GM12878 (cell line): ENCODE results near the gene SCARF1. TPM values are rescaled to one million over a fixed set of nuclear protein-coding genes. Genes with fewer than 3 reads are reported as not detected.

ENCODE experiments used
- ATAC-seq: fragments of 200-7000 bp; cut with Tn5 transposase; 3 replicates; pipeline ENCODE4 v1.9.1; 2020; ENCODE audit warnings: mild to moderate bottlenecking, moderate library complexity
- BruUV-seq: library from RNA; stranded (reverse); fragments of 400-500 nt; replicated peaks from 2 replicates; lab custom pipeline; 2021; lab: Mats Ljungman, UMichigan
- CTCF ChIA-PET: fragments of 300-600 bp; sonication (Branson Sonifier 250); formaldehyde crosslinking; extraction: SDS; loops from one replicate; lab custom pipeline; 2021; ENCODE audit warnings: inconsistent platforms; lab: Yijun Ruan, JAX
- POLR2A ChIA-PET: fragments of 350-600 bp; formaldehyde crosslinking; extraction: SDS; loops from one replicate; lab custom pipeline; 2021; ENCODE audit warnings: inconsistent platforms; lab: Charles Lee
- RAD21 ChIA-PET: fragments of 300-600 bp; sonication (Branson Sonifier 250); formaldehyde crosslinking; loops from one replicate; lab custom pipeline; 2023; ENCODE audit warnings: antibody characterized with exemption; ENCODE audit not compliant: unreplicated experiment; lab: Charles Lee
- SMC1A ChIA-PET: fragments of 300-600 bp; sonication (Branson Sonifier 250); formaldehyde crosslinking; loops from one replicate; lab custom pipeline; 2023; ENCODE audit not compliant: unreplicated experiment, uncharacterized antibody; lab: Charles Lee
- DNase-seq: peaks from one replicate; pipeline ENCODE4 v3.0.0-alpha.2; 2011; ENCODE audit warnings: low read depth, low spot score
- FAIRE-seq: peaks from 3 replicates; lab custom pipeline; 2011; peaks lifted over from hg19 to GRCh38; lab: Jason Lieb, UNC
- H2AFZ ChIP-seq: 2 replicates; pipeline ENCODE4 v1.6.0; 2011; ENCODE audit warnings: low read depth, low read length, control low read depth; ENCODE audit not compliant: control insufficient read depth
- H3K27ac ChIP-seq: 2 replicates; pipeline ENCODE4 v1.5.1; 2011; ENCODE audit warnings: control low read depth; ENCODE audit not compliant: control insufficient read depth, insufficient read depth
- H3K27me3 ChIP-seq, 2 experiments: replicated peaks in 1 of 2; 2 replicates each; pipeline versions ENCODE4 v1.6.0 to v1.6.1; 2011; ENCODE audit warnings: low read length in 1 of 2; ENCODE audit not compliant: control insufficient read depth in 2 of 2, insufficient read depth in 2 of 2
- H3K36me3 ChIP-seq, 2 experiments: 2 replicates each; pipeline ENCODE4 v1.5.1; 2011; ENCODE audit warnings: low read length in 1 of 2; ENCODE audit not compliant: control insufficient read depth in 2 of 2, insufficient read depth in 2 of 2
- H3K4me1 ChIP-seq: 2 replicates; pipeline ENCODE4 v1.6.1; 2011; ENCODE audit warnings: mild to moderate bottlenecking, low read length, moderate library complexity, mixed read lengths; ENCODE audit not compliant: control insufficient read depth, insufficient read depth
- H3K4me2 ChIP-seq: 2 replicates; pipeline ENCODE4 v1.6.0; 2011; ENCODE audit warnings: control low read depth; ENCODE audit not compliant: control insufficient read depth, insufficient read depth
- H3K4me3 ChIP-seq: fragments of 200-600 bp; sonication (generic); 2 replicates; pipeline ENCODE4 v1.5.1; 2016
- H3K79me2 ChIP-seq: 2 replicates; pipeline ENCODE4 v1.6.0; 2011; ENCODE audit warnings: low read length; ENCODE audit not compliant: control insufficient read depth, insufficient read depth
- H3K9ac ChIP-seq: 2 replicates; pipeline ENCODE4 v1.8.0; 2011; ENCODE audit warnings: low read length, control low read depth, mixed read lengths; ENCODE audit not compliant: control insufficient read depth, insufficient read depth
- H3K9me3 ChIP-seq: replicated peaks from 3 replicates; pipeline ENCODE4 v1.5.1; 2011; ENCODE audit warnings: mild to moderate bottlenecking, low read length; ENCODE audit not compliant: control insufficient read depth, insufficient read depth
- H4K20me1 ChIP-seq: 2 replicates; pipeline ENCODE4 v1.6.0; 2011; ENCODE audit not compliant: control insufficient read depth, insufficient read depth
- CEBPB ChIP-seq, 2 experiments: fragments of 150-350 bp in 1 of 2; IDR thresholded peaks; 2 replicates each; pipeline ENCODE4 v1.6.1; 2012 to 2014; ENCODE audit warnings: low read depth in 2 of 2, low read length in 2 of 2, borderline replicate concordance in 1 of 2, inconsistent platforms in 1 of 2
- CHD2 ChIP-seq: IDR thresholded peaks from 2 replicates; pipeline ENCODE4 v1.6.1; 2011; ENCODE audit warnings: low read depth, low read length, improper control_type of control experiment, borderline replicate concordance
- HDGF ChIP-seq: fragments of 450-650 bp; IDR thresholded peaks from 2 replicates; pipeline ENCODE4 v1.6.1; 2016; ENCODE audit warnings: antibody characterized with exemption
- NBN ChIP-seq: fragments of 450-650 bp; IDR thresholded peaks from 2 replicates; pipeline ENCODE4 v1.6.1; 2016
- NFYB ChIP-seq: IDR thresholded peaks from 2 replicates; pipeline ENCODE4 v1.6.1; 2011; ENCODE audit warnings: low read depth, mild to moderate bottlenecking, low read length, improper control_type of control experiment, moderate library complexity; ENCODE audit not compliant: insufficient read depth
- NR2C2 ChIP-seq: IDR thresholded peaks from 2 replicates; pipeline ENCODE4 v1.6.1; 2011; ENCODE audit warnings: borderline replicate concordance, low read depth; ENCODE audit not compliant: control insufficient read depth, insufficient read length
- SMARCA5 ChIP-seq: fragments of 450-650 bp; IDR thresholded peaks from 2 replicates; pipeline ENCODE4 v1.6.1; 2017; ENCODE audit warnings: mild to moderate bottlenecking
- SPI1 ChIP-seq: IDR thresholded peaks from 2 replicates; pipeline ENCODE4 v1.6.1; 2011; ENCODE audit warnings: low read depth, mild to moderate bottlenecking, low read length, moderate library complexity, borderline replicate concordance; ENCODE audit not compliant: insufficient read depth
- STAT3 ChIP-seq: IDR thresholded peaks from 2 replicates; pipeline ENCODE4 v1.6.1; 2011; ENCODE audit warnings: low read depth, low read length, improper control_type of control experiment
- TAF1 ChIP-seq: IDR thresholded peaks from 2 replicates; pipeline ENCODE4 v1.6.1; 2011; ENCODE audit warnings: mild to moderate bottlenecking, low read depth, low read length, borderline replicate concordance
- ZBTB40 ChIP-seq: fragments of 450-650 bp; IDR thresholded peaks from 2 replicates; pipeline ENCODE4 v1.6.1; 2016; ENCODE audit warnings: mild to moderate bottlenecking, moderate library complexity, borderline replicate concordance
- WGBS: methylation state at CpG from one replicate; pipeline ENCODE4 v1.1.6; 2016; ENCODE audit warnings: low lambda C conversion rate; ENCODE audit not compliant: insufficient replicate concordance, insufficient coverage; ENCODE audit errors: missing lambda C conversion rate; 5-methylcytosine and 5-hydroxymethylcytosine counted together
- in situ Hi-C: fragments of 300-500 bp; cut with MboI; formaldehyde crosslinking; loops from 9 replicates; pipeline ENCODE4 v1.14.3; 2018; ENCODE audit warnings: mixed read lengths
- intact Hi-C: fragments of 100-400 bp; cut with micrococcal nuclease; formaldehyde crosslinking; loops from one replicate; pipeline ENCODE4 v1.14.2; 2022; ENCODE audit not compliant: unreplicated experiment
- polyA plus RNA-seq, 11 experiments: library from polyadenylated mRNA; depleted of rRNA in 4 of 11; unstranded in 6 of 11; stranded (reverse) in 5 of 11; fragments of >200 nt; fragmentation: Nextera tagmentation in 4 of 11; fragmentation: Illumina TruSeq in 1 of 11; extraction: Ambion mirVana in 4 of 11; extraction: Trizol in 1 of 11; gene quantifications; 1 replicate in 1 of 11; 2 replicates in 10 of 11; pipeline versions ENCODE4 v1.2.1 to v1.2.3, GENCODE V29; 2011 to 2016; ENCODE audit warnings: inconsistent platforms in 2 of 11, missing spikeins in 2 of 11, low read depth in 1 of 11
- total RNA-seq, 4 experiments: library from RNA; depleted of rRNA in 3 of 4; stranded (reverse); fragments of >200 nt in 3 of 4; fragmentation: Illumina TruSeq in 1 of 4; extraction: Trizol in 1 of 4; gene quantifications; 2 replicates each; pipeline versions ENCODE4 v1.2.1 to v1.2.3, GENCODE V29; 2013 to 2021
- TF ChIP-seq, protein P1 (sequence below): fragments of 450-650 bp; IDR thresholded peaks from 2 replicates; pipeline ENCODE4 v1.6.1; 2017; ENCODE audit warnings: mild to moderate bottlenecking, moderate library complexity

The SCARF1 gene
- total and polyA plus RNA-seq, 10 of the 15 experiments (the other 5 are each of a cell fraction or from before 2014, with no cell fraction given), result 0.10 to 1.7 (median 0.43) TPM

GRCh38 chr17:1644493-1645206, 882 bp downstream of the SCARF1 start (continued):
- TF ChIP-seq, protein P1, sequence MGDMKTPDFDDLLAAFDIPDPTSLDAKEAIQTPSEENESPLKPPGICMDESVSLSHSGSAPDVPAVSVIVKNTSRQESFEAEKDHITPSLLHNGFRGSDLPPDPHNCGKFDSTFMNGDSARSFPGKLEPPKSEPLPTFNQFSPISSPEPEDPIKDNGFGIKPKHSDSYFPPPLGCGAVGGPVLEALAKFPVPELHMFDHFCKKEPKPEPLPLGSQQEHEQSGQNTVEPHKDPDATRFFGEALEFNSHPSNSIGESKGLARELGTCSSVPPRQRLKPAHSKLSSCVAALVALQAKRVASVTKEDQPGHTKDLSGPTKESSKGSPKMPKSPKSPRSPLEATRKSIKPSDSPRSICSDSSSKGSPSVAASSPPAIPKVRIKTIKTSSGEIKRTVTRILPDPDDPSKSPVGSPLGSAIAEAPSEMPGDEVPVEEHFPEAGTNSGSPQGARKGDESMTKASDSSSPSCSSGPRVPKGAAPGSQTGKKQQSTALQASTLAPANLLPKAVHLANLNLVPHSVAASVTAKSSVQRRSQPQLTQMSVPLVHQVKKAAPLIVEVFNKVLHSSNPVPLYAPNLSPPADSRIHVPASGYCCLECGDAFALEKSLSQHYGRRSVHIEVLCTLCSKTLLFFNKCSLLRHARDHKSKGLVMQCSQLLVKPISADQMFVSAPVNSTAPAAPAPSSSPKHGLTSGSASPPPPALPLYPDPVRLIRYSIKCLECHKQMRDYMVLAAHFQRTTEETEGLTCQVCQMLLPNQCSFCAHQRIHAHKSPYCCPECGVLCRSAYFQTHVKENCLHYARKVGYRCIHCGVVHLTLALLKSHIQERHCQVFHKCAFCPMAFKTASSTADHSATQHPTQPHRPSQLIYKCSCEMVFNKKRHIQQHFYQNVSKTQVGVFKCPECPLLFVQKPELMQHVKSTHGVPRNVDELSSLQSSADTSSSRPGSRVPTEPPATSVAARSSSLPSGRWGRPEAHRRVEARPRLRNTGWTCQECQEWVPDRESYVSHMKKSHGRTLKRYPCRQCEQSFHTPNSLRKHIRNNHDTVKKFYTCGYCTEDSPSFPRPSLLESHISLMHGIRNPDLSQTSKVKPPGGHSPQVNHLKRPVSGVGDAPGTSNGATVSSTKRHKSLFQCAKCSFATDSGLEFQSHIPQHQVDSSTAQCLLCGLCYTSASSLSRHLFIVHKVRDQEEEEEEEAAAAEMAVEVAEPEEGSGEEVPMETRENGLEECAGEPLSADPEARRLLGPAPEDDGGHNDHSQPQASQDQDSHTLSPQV, result no peak
- no peak for TF ChIP-seq TAF1

- POLR2A ChIA-PET, result interaction anchor here (0.6 to 1.4 kb wide), 5 partner anchors 16 to 568 kb away, joined by 3 to 6 read pairs (median 4); no protein-coding TSS in a partner anchor
- no peak for FAIRE-seq
- H3K4me1 ChIP-seq, result peaks cover 30% of the 10 kb centered on the region
- H3K9ac ChIP-seq, result peak overlapping the region; percentile 80
- RAD21 ChIA-PET, result interaction anchor here (0.8 to 1.1 kb wide), 2 partner anchors 73 to 78 kb away, joined by 3 read pairs; no protein-coding TSS in a partner anchor
- H3K36me3 ChIP-seq, result no peaks in the 10 kb centered on the region
- H3K9me3 ChIP-seq, result no peaks in the 10 kb centered on the region
- peak overlapping the region; percentile 95 for H3K27ac ChIP-seq
- intact Hi-C loops (loop anchor here (10.0 kb wide), 1 partner anchor 369 kb away; the partner anchor contains the start of genes BHLHA9 and TRARG1), in situ Hi-C loops (no loop called here)
- SMC1A ChIA-PET, result interaction anchor here (0.6 to 1.9 kb wide), 2 partner anchors 14 to 70 kb away, joined by 3 to 7 read pairs; no protein-coding TSS in a partner anchor
- DNase-seq, result no peak
- peaks cover 5% of the 10 kb centered on the region for H3K79me2 ChIP-seq
- peak overlapping the region; percentile 62 for H2AFZ ChIP-seq
- no peaks in the 10 kb centered on the region for H3K27me3 ChIP-seq
- peak overlapping the region; percentile 62 for H3K4me3 ChIP-seq
- BruUV-seq, result TSS peak; percentile 75
- CTCF ChIA-PET, result interaction anchor here (1.4 kb wide), 1 partner anchor 70 kb away, joined by 7 read pairs; no protein-coding TSS in a partner anchor
- peak overlapping the region; percentile 98 for H3K4me2 ChIP-seq
- WGBS, result 2% methylated on average over 13 of the region's 13 CpGs
- no peaks in the 10 kb centered on the region for H4K20me1 ChIP-seq
- peak; percentile 29 for ATAC-seq
- TF ChIP-seq CHD2 (0 out of 2 replicates have a peak, but pooled peaks have one; percentile 14), STAT3 (no peak), NBN (peak; percentile 74; the same call in 1 of the 2 replicates), SMARCA5 (peak; percentile 76), SPI1 (peak; percentile 11; the same call in 1 of the 2 replicates), CEBPB (IDR thresholded peaks at IDR 0.05; ENCODE audit: borderline replicate concordance in 1 of 2, low read depth in 2 of 2, low read length in 2 of 2) (0 out of 4 replicates have a peak, but pooled peaks of 1 of the 2 experiments have one; percentile 6), ZBTB40 (0 out of 2 replicates have a peak, but pooled peaks have one; percentile 35), NR2C2 (no peak), HDGF (peak; percentile 61; the same call in 1 of the 2 replicates), NFYB (no peak)
Observed at GRCh38 chr17:1643999-1644492, 1.5 kb downstream of the SCARF1 start.
